ENCODE measurements around the gene MRPL43. TPM values are rescaled to one million over a fixed set of nuclear protein-coding genes. Genes with fewer than 3 reads are reported as not detected.

The MRPL43 gene
- total and polyA plus RNA-seq, 10 donors = 38.3 to 92.4 (median 51.0) TPM

- intact Hi-C loops (cut with DNase I; ENCODE audit: low total_unique reads) = no loop called here
- DNase-seq = peak; percentile 74
- H3K4me1 ChIP-seq = peaks cover 12 to 55% (median 39%) of the 10 kb centered on the region in 6 donors
These were observed 869 bp upstream of the MRPL43 start for GRCh38 chr10:100988166-100988565.

GRCh38 chr10:100987685-100988049, 370 bp upstream of the MRPL43 start:
- Histone ChIP-seq H3K27ac (peak overlapping the region in 7 of 8 donors; percentile 73 to 89 (median 80)), H3K4me3 (peak overlapping the region; percentile 74 to 99 (median 94)), H3K27me3 (replicated peaks in 1 of 7) (no peaks in the 10 kb centered on the region), H3K9me3 (no peaks in the 10 kb centered on the region), H3K4me1 (peaks cover 12 to 55% (median 39%) of the 10 kb centered on the region in 6 donors), H3K36me3 (peaks cover 0 to 77% (median 32%) of the 10 kb centered on the region in 6 donors)
- TF ChIP-seq POLR2A (IDR thresholded peaks at IDR 0.05) (no peak), CTCF (IDR thresholded peaks at IDR 0.05 in 8 of 11, conservative IDR thresholded peaks at IDR 0.05 in 3 of 11) (no peak), POLR2AphosphoS5 (IDR thresholded peaks at IDR 0.05) (no peak)
- intact Hi-C loops (cut with DNase I; ENCODE audit: low total_unique reads) = no loop called here
- no peak for DNase-seq
- WGBS, 5 donors = 2 to 3% (median 2%) methylated on average over 15 of the region's 15 CpGs

More at GRCh38 chr10:100988166-100988565, 869 bp upstream of the MRPL43 start:
- Histone ChIP-seq H3K4me3 (peak overlapping the region; percentile 74 to 99 (median 94)), H3K27me3 (replicated peaks in 1 of 7) (no peaks in the 10 kb centered on the region), H3K27ac (no peak overlapping the region), H3K9me3 (no peaks in the 10 kb centered on the region), H3K36me3 (peaks cover 0 to 77% (median 35%) of the 10 kb centered on the region in 6 donors)
- TF ChIP-seq POLR2A (IDR thresholded peaks at IDR 0.05) = no peak
- no peak for TF ChIP-seq POLR2AphosphoS5 (IDR thresholded peaks at IDR 0.05)
- WGBS, 5 donors = 66 to 82% (median 73%) methylated on average over 5 to 10 of the region's 10 CpGs

- H3K9me3 ChIP-seq = no peaks in the 10 kb centered on the region
- no peaks in the 10 kb centered on the region for H3K27me3 ChIP-seq (replicated peaks in 1 of 7)
- TF ChIP-seq CTCF (IDR thresholded peaks at IDR 0.05 in 8 of 11, conservative IDR thresholded peaks at IDR 0.05 in 3 of 11) (no peak), POLR2A (IDR thresholded peaks at IDR 0.05) (no peak)
- H3K4me1 ChIP-seq = peaks cover 12 to 55% (median 39%) of the 10 kb centered on the region in 6 donors
- H3K27ac ChIP-seq = peak overlapping the region in 4 of 8 donors; percentile 76 to 89 (median 81)
- DNase-seq = no peak
- 27 to 50% (median 29%) methylated on average over 8 to 17 of the region's 17 CpGs for WGBS, 5 donors
- intact Hi-C loops (cut with DNase I; ENCODE audit: low total_unique reads) = no loop called here
- peak overlapping the region; percentile 74 to 99 (median 94) for H3K4me3 ChIP-seq
- H3K36me3 ChIP-seq = peaks cover 0 to 77% (median 27%) of the 10 kb centered on the region in 6 donors
These were observed 710 bp downstream of the MRPL43 start for GRCh38 chr10:100986623-100986951.

- peak; percentile 27 for DNase-seq
- TF ChIP-seq POLR2A (IDR thresholded peaks at IDR 0.05) (no peak), POLR2AphosphoS5 (IDR thresholded peaks at IDR 0.05) (no peak), CTCF (IDR thresholded peaks at IDR 0.05 in 8 of 11, conservative IDR thresholded peaks at IDR 0.05 in 3 of 11) (no peak)
- H3K4me3 ChIP-seq = no peak overlapping the region
- H3K27ac ChIP-seq = no peak overlapping the region
- 72 to 85% (median 73%) methylated on average over 5 of the region's 5 CpGs for WGBS, 5 donors
- no peaks in the 10 kb centered on the region for H3K27me3 ChIP-seq (replicated peaks in 1 of 7)
- peaks cover 0 to 77% (median 22%) of the 10 kb centered on the region in 6 donors for H3K36me3 ChIP-seq
- H3K4me1 ChIP-seq = peaks cover 12 to 50% (median 39%) of the 10 kb centered on the region in 6 donors
- no peaks in the 10 kb centered on the region for H3K9me3 ChIP-seq
- intact Hi-C loops (cut with DNase I; ENCODE audit: low total_unique reads) = no loop called here
These were observed 2.0 kb downstream of the MRPL43 start for GRCh38 chr10:100985336-100985735.
